ENCODE measurements around the gene TMEM92.
A peak's percentile ranks its signal among the peaks of the same experiment; 100 is the strongest.

The TMEM92 gene

DNA sequence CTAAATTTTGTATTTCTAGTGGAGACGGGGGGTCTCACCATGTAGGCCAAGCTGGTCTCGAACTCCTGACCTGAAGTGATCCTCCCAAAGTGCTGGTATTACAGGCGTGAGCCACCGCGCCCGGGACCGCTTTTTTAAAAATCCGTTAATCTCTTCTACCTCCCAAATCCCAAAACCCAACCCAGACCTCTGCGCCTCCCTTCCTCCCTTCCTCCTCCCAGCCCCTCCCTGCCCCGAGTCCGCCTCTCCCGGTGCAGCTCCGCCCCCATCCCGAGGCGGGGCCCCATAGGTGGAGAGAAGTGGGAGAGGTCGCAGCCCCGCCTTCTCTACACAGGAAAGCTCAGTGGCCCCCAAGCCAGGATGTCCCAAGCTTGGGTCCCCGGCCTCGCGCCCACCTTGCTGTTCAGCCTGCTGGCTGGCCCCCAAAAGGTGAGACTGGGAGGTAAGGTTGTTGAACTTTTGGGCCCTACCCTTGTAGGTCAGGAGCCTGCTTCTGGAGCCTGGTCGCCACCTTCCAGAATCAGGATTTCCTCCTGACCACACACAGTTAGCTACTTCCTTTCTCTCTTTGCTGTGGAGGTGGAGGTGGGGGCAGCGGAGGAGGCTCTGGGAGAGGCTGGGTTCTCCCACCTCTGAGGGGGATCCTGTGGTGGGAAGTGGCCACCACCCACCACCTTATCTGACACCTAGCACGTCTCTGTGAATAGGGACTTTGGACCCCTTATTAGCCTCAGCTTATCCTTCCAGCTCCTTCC, at the start of gene TMEM92:
TMEM92 (plus strand) TSS at position 325 of the 755 bp plus-strand sequence; CDS start at position 361, 36 bp downstream.
- H3K27ac ChIP-seq (ENCODE audit: poor library complexity, severe bottlenecking), result no peak within 1 kb of the TSS

DNA sequence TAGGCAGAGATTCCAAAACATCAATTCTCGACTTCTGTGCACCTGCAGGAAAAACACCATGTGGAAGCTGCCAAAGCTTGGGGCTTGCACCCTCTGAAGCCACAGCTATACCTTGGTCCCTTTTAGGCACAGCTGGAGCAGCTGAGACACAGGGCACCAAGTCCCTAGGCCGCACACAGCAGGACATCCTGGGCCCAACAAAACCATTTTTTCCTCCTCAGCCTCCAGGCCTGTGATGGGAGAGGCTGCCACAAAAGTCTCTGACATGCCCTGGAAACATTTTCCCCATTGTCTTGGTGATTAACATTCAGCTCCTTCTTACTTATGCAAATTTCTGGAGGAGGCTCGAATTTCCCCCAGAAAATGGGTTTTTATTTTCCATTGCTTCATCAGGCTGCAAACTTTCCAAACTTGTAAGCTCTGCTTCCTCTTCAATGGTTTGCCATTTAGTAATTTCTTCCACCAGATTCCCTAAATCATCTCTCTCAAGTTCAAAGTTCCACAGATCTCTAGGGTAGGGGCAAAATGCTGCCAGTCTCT, 48.5 kb upstream of the TMEM92 start:
- H3K4me1 ChIP-seq (ENCODE audit: insufficient read depth, poor library complexity, severe bottlenecking), result peaks cover 15% of the 10 kb centered on the region
- no peaks in the 10 kb centered on the region for H3K27me3 ChIP-seq (ENCODE audit: insufficient read depth, poor library complexity, severe bottlenecking)
- TF ChIP-seq, protein P1, sequence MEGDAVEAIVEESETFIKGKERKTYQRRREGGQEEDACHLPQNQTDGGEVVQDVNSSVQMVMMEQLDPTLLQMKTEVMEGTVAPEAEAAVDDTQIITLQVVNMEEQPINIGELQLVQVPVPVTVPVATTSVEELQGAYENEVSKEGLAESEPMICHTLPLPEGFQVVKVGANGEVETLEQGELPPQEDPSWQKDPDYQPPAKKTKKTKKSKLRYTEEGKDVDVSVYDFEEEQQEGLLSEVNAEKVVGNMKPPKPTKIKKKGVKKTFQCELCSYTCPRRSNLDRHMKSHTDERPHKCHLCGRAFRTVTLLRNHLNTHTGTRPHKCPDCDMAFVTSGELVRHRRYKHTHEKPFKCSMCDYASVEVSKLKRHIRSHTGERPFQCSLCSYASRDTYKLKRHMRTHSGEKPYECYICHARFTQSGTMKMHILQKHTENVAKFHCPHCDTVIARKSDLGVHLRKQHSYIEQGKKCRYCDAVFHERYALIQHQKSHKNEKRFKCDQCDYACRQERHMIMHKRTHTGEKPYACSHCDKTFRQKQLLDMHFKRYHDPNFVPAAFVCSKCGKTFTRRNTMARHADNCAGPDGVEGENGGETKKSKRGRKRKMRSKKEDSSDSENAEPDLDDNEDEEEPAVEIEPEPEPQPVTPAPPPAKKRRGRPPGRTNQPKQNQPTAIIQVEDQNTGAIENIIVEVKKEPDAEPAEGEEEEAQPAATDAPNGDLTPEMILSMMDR (IDR thresholded peaks at IDR 0.05; ENCODE audit: poor library complexity, severe bottlenecking), result no peak
- peaks cover 3% of the 10 kb centered on the region for H3K9me3 ChIP-seq (ENCODE audit: severe bottlenecking)
- H3K27ac ChIP-seq (ENCODE audit: poor library complexity, severe bottlenecking), result no peak overlapping the region
- DNase-seq (ENCODE audit: low spot score), result no peak
- no peak for ATAC-seq (ENCODE audit: low read depth)
- no peak overlapping the region for H3K4me3 ChIP-seq (ENCODE audit: severe bottlenecking)
- no peaks in the 10 kb centered on the region for H3K36me3 ChIP-seq (ENCODE audit: low read depth)

More for the DNA sequence above, at the start of gene TMEM92:
- TF ChIP-seq, protein P1 (IDR thresholded peaks at IDR 0.05; ENCODE audit: poor library complexity, severe bottlenecking), result no peak
- Histone ChIP-seq H3K9me3 (ENCODE audit: severe bottlenecking) (no peaks in the 10 kb centered on the region), H3K36me3 (ENCODE audit: low read depth) (no peaks in the 10 kb centered on the region), H3K27me3 (ENCODE audit: insufficient read depth, poor library complexity, severe bottlenecking) (no peaks in the 10 kb centered on the region), H3K4me1 (ENCODE audit: insufficient read depth, poor library complexity, severe bottlenecking) (peaks cover 22% of the 10 kb centered on the region), H3K4me3 (ENCODE audit: severe bottlenecking) (peak within 1 kb of the TSS; percentile 34)
- ATAC-seq (ENCODE audit: low read depth), result peak; percentile 64
- DNase-seq (ENCODE audit: low spot score), result peak; percentile 84

DNA sequence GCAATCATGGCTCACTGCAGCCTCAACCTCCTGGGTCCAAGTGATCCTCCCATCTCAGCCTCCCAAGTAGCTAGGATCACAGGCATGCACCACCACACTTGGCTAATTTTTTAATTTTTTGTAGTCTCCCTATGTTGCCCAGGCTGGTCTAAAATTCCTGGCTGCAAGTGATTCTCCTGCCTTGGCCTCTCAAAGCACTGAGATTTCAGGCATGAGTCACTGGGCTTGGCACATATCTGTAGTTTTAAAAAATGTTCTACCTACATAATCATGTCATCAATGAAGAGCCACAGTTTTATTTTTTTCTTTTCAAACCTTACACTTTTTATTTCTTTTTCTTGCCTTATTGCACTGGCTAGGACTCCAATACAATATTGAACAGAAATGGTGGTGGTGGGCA, 39.7 kb upstream of the TMEM92 start:
- Histone ChIP-seq H3K27ac (ENCODE audit: poor library complexity, severe bottlenecking) (no peak overlapping the region), H3K9me3 (ENCODE audit: severe bottlenecking) (peaks cover 4% of the 10 kb centered on the region), H3K4me1 (ENCODE audit: insufficient read depth, poor library complexity, severe bottlenecking) (no peaks in the 10 kb centered on the region), H3K36me3 (ENCODE audit: low read depth) (no peaks in the 10 kb centered on the region), H3K27me3 (ENCODE audit: insufficient read depth, poor library complexity, severe bottlenecking) (no peaks in the 10 kb centered on the region), H3K4me3 (ENCODE audit: severe bottlenecking) (no peak overlapping the region)
- ATAC-seq (ENCODE audit: low read depth), result no peak
- DNase-seq (ENCODE audit: low spot score), result no peak
- TF ChIP-seq, protein P1 (IDR thresholded peaks at IDR 0.05; ENCODE audit: poor library complexity, severe bottlenecking), result no peak

DNA sequence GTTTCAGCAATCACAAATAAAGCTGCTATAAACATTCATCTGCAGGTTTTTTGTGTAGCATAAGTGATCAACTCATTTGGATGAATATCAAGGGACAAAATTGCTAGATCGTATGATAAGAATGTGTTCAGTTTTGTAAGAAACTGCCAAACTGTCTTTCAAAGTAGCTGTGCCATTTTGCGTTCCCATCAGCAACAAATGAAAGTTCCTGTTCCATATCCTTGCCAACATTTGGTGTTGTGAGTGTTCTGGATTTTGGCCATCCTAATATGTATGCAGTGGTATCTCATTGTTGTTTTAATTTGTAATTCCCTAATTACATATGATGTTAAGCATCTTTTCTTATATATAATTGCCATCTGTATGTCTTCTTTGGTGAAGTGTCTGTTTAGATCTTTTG, 36.4 kb upstream of the TMEM92 start:
- Histone ChIP-seq H3K27me3 (ENCODE audit: insufficient read depth, poor library complexity, severe bottlenecking) (no peaks in the 10 kb centered on the region), H3K36me3 (ENCODE audit: low read depth) (no peaks in the 10 kb centered on the region), H3K27ac (ENCODE audit: poor library complexity, severe bottlenecking) (no peak overlapping the region), H3K4me3 (ENCODE audit: severe bottlenecking) (no peak overlapping the region), H3K4me1 (ENCODE audit: insufficient read depth, poor library complexity, severe bottlenecking) (no peaks in the 10 kb centered on the region), H3K9me3 (ENCODE audit: severe bottlenecking) (peaks cover 7% of the 10 kb centered on the region)
- ATAC-seq (ENCODE audit: low read depth), result no peak
- no peak for DNase-seq (ENCODE audit: low spot score)
- TF ChIP-seq, protein P1 (IDR thresholded peaks at IDR 0.05; ENCODE audit: poor library complexity, severe bottlenecking), result no peak

Measured in RWPE2 (cell line).